Measurements from ENCODE around the gene FAM81A.

The FAM81A gene

DNA sequence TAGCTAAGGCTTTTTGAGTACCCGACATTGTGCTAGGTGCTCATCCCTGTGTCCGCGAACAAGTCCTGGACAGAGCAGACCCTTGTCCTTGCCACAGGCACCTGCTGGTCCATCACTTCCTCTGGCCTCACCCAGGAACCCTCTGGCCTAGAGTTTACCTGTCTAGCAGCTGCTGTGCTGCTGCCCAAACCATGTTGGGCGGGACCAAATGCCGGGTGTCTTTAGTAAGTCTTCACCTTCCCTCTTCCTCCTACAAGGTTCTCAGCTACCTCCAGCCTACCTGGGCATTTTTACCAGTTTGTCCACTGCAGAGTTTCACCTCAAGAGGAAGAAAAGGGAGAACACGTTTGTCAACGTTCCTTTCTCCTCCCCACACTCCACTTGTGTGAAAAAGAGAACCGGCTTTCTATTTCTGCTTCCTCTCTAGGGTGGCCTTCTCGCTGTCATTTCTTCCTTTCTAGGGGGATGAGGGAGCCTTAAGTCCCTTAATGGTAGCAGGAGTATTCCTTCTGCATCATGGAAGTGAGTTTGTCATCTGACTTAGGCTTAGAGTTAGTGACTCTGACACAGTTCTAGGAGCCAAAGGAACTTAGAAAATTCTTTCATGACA lies 93.2 kb downstream of the FAM81A start:
- TF ChIP-seq REST (IDR thresholded peaks at IDR 0.05; ENCODE audit: insufficient replicate concordance, low read depth) = no peak
- TF ChIP-seq SPI1 (IDR thresholded peaks at IDR 0.05; ENCODE audit: borderline replicate concordance, low read depth) = peak; percentile 62; the same call in 1 of the 2 replicates
- Histone ChIP-seq H3K27me3 (ENCODE audit: insufficient read depth, poor library complexity, severe bottlenecking) (no peaks in the 10 kb centered on the region), H3K27ac (replicated peaks) (0 out of 2 replicates have a peak overlapping the region, but pooled peaks have one; percentile 7), H3K4me3 (replicated peaks; ENCODE audit: insufficient read depth, low read length) (no peak overlapping the region)
- peak in 1 of 2 experiments; percentile 29 for DNase-seq (ENCODE audit: low read depth in 1 of 2, low spot score in 1 of 2)

DNA sequence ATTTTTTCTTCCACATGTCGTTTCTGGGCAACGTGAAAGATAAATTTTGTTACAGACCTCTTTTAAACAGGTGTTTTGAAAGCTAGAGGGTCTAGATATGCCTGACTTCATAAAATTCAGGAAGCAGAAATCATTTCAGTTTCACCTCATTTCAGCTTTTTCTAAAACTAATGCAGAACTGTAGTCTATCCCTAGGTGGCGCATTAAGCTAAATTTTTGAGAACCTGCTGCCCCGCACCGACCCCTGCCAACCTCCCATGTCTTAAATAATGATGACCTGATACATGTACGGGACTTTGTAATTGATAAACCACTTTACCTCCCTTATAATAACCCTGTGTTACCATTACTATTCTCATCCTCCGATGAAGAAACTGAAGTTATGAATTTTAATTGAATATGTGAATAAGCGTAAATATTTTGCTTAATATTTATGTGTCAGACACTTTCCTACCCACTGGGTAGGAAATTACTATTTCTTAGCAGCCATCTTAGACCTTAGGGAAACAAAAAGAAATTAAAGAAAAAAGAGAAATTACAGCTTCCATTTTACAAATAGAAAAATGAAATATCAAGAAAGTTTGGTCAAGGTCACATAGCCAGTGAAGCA lies 94.9 kb downstream of the FAM81A start:
- H3K27ac ChIP-seq (replicated peaks) = no peak overlapping the region
- no peaks in the 10 kb centered on the region for H3K27me3 ChIP-seq (ENCODE audit: insufficient read depth, poor library complexity, severe bottlenecking)
- TF ChIP-seq, protein P1, sequence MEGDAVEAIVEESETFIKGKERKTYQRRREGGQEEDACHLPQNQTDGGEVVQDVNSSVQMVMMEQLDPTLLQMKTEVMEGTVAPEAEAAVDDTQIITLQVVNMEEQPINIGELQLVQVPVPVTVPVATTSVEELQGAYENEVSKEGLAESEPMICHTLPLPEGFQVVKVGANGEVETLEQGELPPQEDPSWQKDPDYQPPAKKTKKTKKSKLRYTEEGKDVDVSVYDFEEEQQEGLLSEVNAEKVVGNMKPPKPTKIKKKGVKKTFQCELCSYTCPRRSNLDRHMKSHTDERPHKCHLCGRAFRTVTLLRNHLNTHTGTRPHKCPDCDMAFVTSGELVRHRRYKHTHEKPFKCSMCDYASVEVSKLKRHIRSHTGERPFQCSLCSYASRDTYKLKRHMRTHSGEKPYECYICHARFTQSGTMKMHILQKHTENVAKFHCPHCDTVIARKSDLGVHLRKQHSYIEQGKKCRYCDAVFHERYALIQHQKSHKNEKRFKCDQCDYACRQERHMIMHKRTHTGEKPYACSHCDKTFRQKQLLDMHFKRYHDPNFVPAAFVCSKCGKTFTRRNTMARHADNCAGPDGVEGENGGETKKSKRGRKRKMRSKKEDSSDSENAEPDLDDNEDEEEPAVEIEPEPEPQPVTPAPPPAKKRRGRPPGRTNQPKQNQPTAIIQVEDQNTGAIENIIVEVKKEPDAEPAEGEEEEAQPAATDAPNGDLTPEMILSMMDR (IDR thresholded peaks at IDR 0.05; ENCODE audit: insufficient read depth, low read length) = peak; percentile 62
- no peak for TF ChIP-seq POLR2AphosphoS5 (IDR thresholded peaks at IDR 0.05; ENCODE audit: low read depth)
- no peak overlapping the region for H3K4me3 ChIP-seq (replicated peaks; ENCODE audit: insufficient read depth, low read length)
- peak in 1 of 2 experiments; percentile 48 for DNase-seq (ENCODE audit: low read depth in 1 of 2, low spot score in 1 of 2)

DNA sequence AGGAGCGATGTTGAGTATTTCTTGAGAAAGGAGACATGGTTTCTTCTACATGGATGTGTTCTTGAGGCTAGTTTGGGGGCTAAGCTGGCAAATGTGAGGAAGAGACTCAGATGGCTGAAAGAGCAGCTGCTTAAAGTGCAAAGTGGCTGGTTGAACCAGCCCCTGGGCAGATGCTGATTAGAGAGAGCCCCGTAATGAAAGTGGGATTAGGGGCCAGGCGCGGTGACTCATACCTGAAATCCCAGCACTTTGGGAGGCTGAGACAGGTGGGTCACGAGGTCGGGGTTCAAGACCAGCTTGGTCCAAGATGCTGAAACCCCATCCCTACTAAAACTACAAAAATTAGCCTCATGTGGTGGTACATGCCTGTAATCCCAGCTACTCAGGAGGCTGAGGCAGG lies 98.6 kb downstream of the FAM81A start:
- no peak for DNase-seq (ENCODE audit: low read depth in 1 of 2, low spot score in 1 of 2)
- no peak overlapping the region for H3K27ac ChIP-seq (replicated peaks)
- TF ChIP-seq POLR2AphosphoS5 (IDR thresholded peaks at IDR 0.05; ENCODE audit: low read depth) = no peak
- no peak for TF ChIP-seq GABPA (IDR thresholded peaks at IDR 0.05; ENCODE audit: low read depth)
- TF ChIP-seq, protein P1 (IDR thresholded peaks at IDR 0.05; ENCODE audit: insufficient read depth, low read length) = no peak
- no peak for TF ChIP-seq REST (IDR thresholded peaks at IDR 0.05; ENCODE audit: insufficient replicate concordance, low read depth)
- TF ChIP-seq SPI1 (IDR thresholded peaks at IDR 0.05; ENCODE audit: borderline replicate concordance, low read depth) = no peak
- H3K4me3 ChIP-seq (replicated peaks; ENCODE audit: insufficient read depth, low read length) = no peak overlapping the region
- H3K27me3 ChIP-seq (ENCODE audit: insufficient read depth, poor library complexity, severe bottlenecking) = no peaks in the 10 kb centered on the region

DNA sequence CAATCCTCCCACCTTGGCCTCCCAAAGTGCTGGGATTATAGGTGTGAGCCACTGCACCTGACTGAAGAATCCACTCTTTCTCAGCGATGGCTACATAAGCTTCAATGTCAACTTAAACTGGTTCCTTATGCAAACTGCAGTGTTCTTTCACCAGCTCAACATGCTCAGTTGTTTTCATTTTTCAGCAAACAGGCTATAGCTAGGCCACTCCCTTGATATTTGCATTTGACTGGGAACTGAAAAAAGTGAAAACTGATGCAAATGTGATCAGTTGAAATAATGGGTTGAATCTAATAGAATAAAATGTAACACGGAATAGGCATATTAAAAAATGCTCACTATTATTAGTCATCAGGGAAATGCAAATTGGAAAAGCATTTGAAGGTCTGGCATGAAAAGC lies 99.4 kb downstream of the FAM81A start:
- no peaks in the 10 kb centered on the region for H3K27me3 ChIP-seq (ENCODE audit: insufficient read depth, poor library complexity, severe bottlenecking)
- no peak for TF ChIP-seq REST (IDR thresholded peaks at IDR 0.05; ENCODE audit: insufficient replicate concordance, low read depth)
- no peak for TF ChIP-seq GABPA (IDR thresholded peaks at IDR 0.05; ENCODE audit: low read depth)
- no peak overlapping the region for H3K27ac ChIP-seq (replicated peaks)
- DNase-seq (ENCODE audit: low read depth in 1 of 2, low spot score in 1 of 2) = no peak
- H3K4me3 ChIP-seq (replicated peaks; ENCODE audit: insufficient read depth, low read length) = no peak overlapping the region

All from HL-60 (cell line).